Measurements from ENCODE around the gene DDR1.
"Not testable (repeated sequence)": the region's sequence is repeated elsewhere in the genome, so short reads cannot be mapped to it uniquely, and the experiment has no call there.

DDR1 gene

GRCh38 chr6:30883685-30884520 lies at the start of gene DDR1:
DDR1 (plus strand) TSS chr6:30884519; CDS start chr6:30888730, 4,211 bp downstream.
- peak; percentile 86 for DNase-seq

DNA sequence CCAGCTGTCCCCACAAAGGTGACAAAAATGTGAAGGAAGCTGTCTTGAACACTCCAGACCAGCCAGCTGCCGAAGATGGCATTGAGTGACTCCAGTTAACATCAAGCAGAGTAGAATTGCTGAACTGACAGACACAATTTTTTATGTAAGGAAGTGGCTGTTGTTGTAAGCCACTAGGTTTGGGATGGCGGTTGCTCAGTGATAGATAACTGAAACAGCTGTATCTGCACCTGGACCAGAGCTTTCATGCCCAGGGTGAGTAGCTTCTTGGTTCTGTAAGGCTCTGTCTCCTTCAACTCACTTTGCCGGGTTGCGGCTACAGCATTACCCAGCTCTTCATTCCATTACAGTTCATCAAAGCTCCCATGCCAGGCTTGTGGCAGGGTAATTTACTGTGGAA lies 49.7 kb upstream of the DDR1 start:
- DNase-seq: no peak

- no peak for DNase-seq
Measured at GRCh38 chr6:30835576-30835975, 48.7 kb upstream of the DDR1 start.

GRCh38 chr6:30836431-30836866 lies 47.9 kb upstream of the DDR1 start:
- no peak for DNase-seq

GRCh38 chr6:30836957-30837356 lies 47.4 kb upstream of the DDR1 start:
- DNase-seq: no peak

- DNase-seq: no peak
Measured at GRCh38 chr6:30837432-30837831, 46.9 kb upstream of the DDR1 start.

- no peak for DNase-seq
Measured at GRCh38 chr6:30837870-30838269, 46.4 kb upstream of the DDR1 start.

GRCh38 chr6:30839671-30840070 lies 44.6 kb upstream of the DDR1 start:
- DNase-seq: no peak

DNA sequence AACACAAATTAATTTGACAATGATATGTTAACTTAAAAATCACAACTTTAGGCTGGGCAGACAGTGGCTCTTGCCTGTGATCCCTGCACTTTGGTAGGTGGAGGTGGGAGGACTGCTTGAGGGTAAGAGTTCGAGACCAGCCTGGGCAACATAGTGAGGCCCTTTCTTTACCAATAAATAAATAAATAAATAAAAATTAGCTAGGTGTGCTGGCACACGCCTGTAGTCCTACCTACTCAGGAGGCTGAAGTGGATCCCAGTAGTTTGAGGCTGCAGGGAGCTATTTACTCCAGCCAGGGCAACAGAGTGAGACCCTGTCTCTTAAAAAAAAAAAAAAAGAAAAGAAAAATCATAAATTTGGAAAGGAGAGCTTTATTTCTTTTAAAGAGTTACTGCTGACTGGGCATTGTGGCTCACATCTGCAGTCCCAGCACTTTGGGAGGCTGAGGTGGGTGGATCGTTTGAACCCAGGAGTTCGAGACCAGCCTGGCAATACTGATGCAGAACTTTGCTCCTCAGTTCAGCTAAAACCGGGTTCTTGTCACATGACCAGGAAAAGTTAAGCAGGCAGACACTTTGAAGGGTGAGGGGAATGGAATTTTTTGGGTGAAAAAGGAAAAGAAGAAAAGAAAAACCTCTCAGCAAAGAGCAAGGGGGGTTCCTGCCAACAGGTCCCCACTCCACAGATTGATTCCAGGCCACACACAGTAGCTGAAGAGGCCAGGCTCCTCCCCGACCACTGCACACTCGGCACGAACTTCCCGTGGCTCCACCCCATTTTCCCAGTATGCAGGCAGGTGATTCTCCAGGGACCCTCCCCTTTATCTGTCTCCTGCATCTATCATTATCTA lies 44.0 kb upstream of the DDR1 start:
- no peak for DNase-seq

DNA sequence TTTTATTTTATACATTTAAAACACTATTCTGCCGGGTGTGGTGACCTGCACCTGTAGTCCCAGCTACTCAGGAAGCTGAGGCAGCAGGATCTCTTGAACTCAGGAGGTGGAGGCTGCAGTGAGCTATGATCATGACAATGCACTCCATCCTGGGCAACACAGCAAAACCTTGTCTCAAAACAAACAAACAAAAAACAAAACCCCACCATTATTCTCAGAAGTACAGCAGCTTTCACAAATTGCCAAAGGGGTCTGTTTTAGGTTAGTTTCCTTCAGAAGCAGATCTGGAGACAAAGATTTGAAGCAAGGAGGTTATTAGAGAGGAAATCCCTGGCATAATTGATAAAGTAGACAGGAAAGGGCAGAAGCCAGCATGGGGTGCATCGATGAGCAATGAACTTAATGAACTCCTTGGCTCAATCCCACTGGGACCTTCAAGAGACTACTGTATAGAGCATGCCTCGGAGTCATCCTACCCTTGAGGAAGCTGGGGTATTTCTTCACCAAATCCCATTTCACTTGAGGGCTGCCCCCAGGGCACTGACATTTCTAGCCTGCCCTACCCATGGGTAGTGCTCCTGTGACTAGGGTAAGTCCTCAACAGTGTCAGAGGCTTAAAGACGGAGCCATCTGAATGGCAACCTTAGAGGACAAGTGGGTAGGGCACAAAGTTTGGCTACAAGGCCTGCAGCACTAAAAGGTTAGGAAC lies 43.2 kb upstream of the DDR1 start:
- no peak for DNase-seq

GRCh38 chr6:30841644-30842504 lies 42.4 kb upstream of the DDR1 start:
- no peak for DNase-seq

- no peak for DNase-seq
Measured at GRCh38 chr6:30842754-30843610, 41.3 kb upstream of the DDR1 start.

DNA sequence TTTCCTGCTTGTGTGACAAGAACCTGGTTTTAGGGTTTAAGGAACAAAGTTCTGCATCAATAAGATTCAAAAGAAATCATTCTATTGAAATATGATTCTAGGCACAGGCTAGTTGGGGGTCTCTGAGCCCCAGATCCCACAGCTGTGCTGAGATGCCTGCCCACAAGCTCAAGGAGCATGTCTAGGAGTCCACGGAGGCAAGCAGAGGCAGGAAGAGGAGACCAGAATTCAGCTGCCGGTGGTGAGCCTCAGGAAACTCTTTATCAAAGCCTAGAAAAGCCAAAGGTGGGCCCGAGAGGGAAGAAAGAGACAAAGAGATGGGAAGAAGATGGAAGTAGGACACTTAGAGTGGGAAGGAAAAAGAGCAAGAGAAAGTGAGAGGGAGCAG lies 40.7 kb upstream of the DDR1 start:
- DNase-seq: no peak

DNA sequence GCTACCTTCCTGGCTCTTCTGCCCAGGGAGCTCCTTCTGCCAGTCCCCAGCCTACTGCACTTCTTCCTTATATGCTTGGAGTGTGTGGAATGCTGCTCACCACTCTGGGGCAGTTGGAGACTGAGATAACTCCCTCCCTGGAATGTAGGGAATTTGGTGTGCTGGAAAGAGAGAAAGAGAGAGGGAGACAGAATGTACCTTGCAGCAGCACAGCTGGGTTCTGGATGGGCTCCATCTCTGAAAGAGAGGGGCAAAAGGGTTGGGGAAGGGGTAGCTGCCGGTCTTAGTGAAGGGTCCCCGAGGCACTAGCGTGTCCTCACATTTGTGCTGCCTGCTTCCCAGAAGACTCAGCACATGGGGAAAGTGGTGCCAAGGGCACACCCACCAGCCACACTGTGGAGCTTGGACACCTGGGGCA lies 40.2 kb upstream of the DDR1 start:
- peak; percentile 57 for DNase-seq

- DNase-seq: no peak
Measured at GRCh38 chr6:30845183-30845582, 39.1 kb upstream of the DDR1 start.

DNA sequence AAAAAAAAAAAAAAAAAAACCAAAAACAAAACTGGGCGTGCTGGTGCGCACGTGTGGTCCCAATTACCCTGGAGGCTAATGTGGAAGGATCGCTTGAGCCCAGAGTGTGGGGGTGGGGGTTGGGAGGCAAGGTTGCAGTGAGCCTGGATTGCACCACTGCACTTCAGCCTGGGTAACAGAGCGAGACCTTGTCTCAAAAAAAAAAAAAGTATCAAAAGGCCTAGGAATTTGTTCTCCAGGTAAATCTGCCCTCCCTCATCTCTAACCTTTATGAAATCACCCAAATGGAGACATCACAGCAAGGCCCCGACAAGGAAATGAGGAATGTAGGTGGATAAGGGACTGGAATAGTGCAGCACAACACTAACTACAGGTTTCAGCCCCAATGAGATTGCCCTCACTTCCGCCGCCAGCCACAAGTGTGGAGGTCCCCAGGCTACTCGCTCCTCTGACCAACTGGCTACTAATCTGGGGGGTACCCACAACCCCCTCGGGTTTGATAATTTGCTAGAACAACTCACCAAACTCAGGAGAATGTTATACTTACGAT lies 36.8 kb upstream of the DDR1 start:
- no peak for DNase-seq

GRCh38 chr6:30847971-30848436 lies 36.3 kb upstream of the DDR1 start:
- DNase-seq: no peak

DNA sequence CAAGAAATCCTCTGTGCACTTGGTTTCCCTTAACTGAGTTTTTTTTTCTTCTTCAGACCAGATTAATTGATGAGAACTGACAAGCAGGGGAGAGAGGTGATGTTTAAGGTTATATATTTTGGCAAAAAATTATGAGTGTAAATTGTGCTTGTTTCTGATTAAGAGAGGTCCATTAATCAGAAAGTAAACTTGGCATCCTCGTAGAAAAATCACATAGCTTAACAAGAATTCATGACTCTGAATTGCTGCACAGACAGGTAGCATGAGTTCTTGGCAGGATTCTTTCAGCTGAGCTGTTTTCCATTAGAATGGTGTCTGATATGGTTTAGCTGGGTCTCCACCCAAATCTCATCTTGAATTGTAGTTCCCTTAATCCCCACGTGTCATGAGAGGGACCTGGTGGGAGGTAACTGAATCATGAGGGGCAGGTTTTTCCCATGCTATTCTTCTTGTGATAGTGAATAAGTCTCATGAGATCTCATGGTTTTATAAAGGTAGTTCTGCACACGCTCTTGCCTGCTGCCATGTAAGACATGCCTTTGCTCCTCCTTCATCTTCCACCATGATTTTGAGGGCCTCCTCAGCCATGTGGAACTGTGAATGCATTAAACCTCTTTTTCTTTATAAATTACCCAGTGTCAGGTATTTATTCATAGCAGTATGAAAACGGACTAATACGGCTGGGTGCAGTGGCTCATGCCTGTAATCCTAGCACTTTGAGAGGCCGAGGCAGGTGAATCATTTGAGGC lies 34.2 kb upstream of the DDR1 start:
- no peak for DNase-seq

GRCh38 chr6:30852459-30852858 lies 31.9 kb upstream of the DDR1 start:
- not testable (repeated sequence) for DNase-seq

Data from 8988T (cell line).